CD8-positive, alpha-beta memory T cell (primary cell): ENCODE measurements around the gene OSTC. TPM values are rescaled to one million over a fixed set of nuclear protein-coding genes. Genes with fewer than 3 reads are reported as not detected.

Source experiments
- CTCF ChIA-PET: fragments of 350-600 bp; sonication (Branson Sonifier 250); formaldehyde crosslinking; loops from one replicate; lab custom pipeline; 2021; ENCODE audit warnings: antibody characterized with exemption; lab: Charles Lee
- POLR2A ChIA-PET: fragments of 350-600 bp; sonication (Branson Sonifier 250); formaldehyde crosslinking; loops from one replicate; lab custom pipeline; 2021; ENCODE audit warnings: antibody characterized with exemption; lab: Charles Lee
- DNase-seq, 5 donors: peaks; one replicate each; pipeline versions ENCODE4 v3.0.0 to v3.0.0-alpha.2; 2020 to 2022; ENCODE audit warnings: mixed read lengths in 1 of 5
- H3K27ac ChIP-seq: one replicate; pipeline ENCODE4 v1.7.0; 2013; ENCODE audit warnings: low read depth, mild to moderate bottlenecking, low read length, moderate library complexity
- H3K27me3 ChIP-seq: 2 replicates; pipeline ENCODE4 v1.7.0; 2013; ENCODE audit warnings: low read length, mild to moderate bottlenecking; ENCODE audit not compliant: insufficient read depth, poor library complexity, severe bottlenecking
- H3K36me3 ChIP-seq: 2 replicates; pipeline ENCODE4 v1.7.0; 2013; ENCODE audit warnings: mild to moderate bottlenecking, low read length, moderate library complexity; ENCODE audit not compliant: insufficient read depth
- H3K4me1 ChIP-seq: 2 replicates; pipeline ENCODE4 v1.7.0; 2013; ENCODE audit warnings: mild to moderate bottlenecking, low read length, moderate library complexity; ENCODE audit not compliant: insufficient read depth
- H3K4me3 ChIP-seq: 2 replicates; pipeline ENCODE4 v1.7.0; 2013; ENCODE audit warnings: mild to moderate bottlenecking, low read length
- H3K9me3 ChIP-seq: 2 replicates; pipeline ENCODE4 v1.7.0; 2013; ENCODE audit warnings: mild to moderate bottlenecking, low read length
- H3K27ac Mint-ChIP-seq, 8 donors: one replicate each; pipeline ENCODE4 v1.8.0; 2020 to 2021; ENCODE audit warnings: mixed read lengths in 8 of 8, mild to moderate bottlenecking in 6 of 8, inconsistent platforms in 3 of 8, moderate library complexity in 3 of 8
- H3K27me3 Mint-ChIP-seq, 2 donors: one replicate each; pipeline ENCODE4 v1.8.0; 2020 to 2021; ENCODE audit warnings: mixed read lengths in 2 of 2, mild to moderate bottlenecking in 1 of 2, moderate library complexity in 1 of 2
- H3K36me3 Mint-ChIP-seq, 3 donors: one replicate each; pipeline ENCODE4 v1.8.0; 2020 to 2021; ENCODE audit warnings: mixed read lengths in 3 of 3, inconsistent platforms in 1 of 3, mild to moderate bottlenecking in 1 of 3
- H3K4me1 Mint-ChIP-seq, 3 donors: one replicate each; pipeline ENCODE4 v1.8.0; 2020 to 2021; ENCODE audit warnings: mixed read lengths in 3 of 3, inconsistent platforms in 1 of 3, mild to moderate bottlenecking in 1 of 3
- H3K4me3 Mint-ChIP-seq, 7 donors: one replicate each; pipeline ENCODE4 v1.8.0; 2020 to 2021; ENCODE audit warnings: mixed read lengths in 7 of 7, mild to moderate bottlenecking in 6 of 7, moderate library complexity in 4 of 7, inconsistent platforms in 2 of 7
- H3K9me3 Mint-ChIP-seq, 5 donors: one replicate each; pipeline ENCODE4 v1.8.0; 2020 to 2022; ENCODE audit warnings: mixed read lengths in 5 of 5, mild to moderate bottlenecking in 3 of 5, moderate library complexity in 2 of 5, inconsistent platforms in 1 of 5
- polyA plus RNA-seq: library from polyadenylated mRNA; unstranded; fragments of 300-500 nt; fragmentation: Illumina TruSeq; gene quantifications from one replicate; pipeline ENCODE4 v1.2.3, GENCODE V29; 2021
- total RNA-seq, 2 experiments: library from RNA; stranded (reverse); gene quantifications; one replicate each; pipeline ENCODE4 v1.2.3, GENCODE V29; 2021

OSTC gene
- total RNA-seq (10 to 100 TPM; 90.8 to 93.1 TPM), polyA plus RNA-seq (154 TPM)

GRCh38 chr4:108650212-108651013 lies at the start of gene OSTC:
TSS of gene OSTC (plus strand) at chr4:108650599. CDS start at chr4:108650656, 57 bp downstream.
- Histone ChIP-seq H3K4me3 (peak within 1 kb of the TSS; percentile 90), H3K9me3 (no peaks in the 10 kb centered on the region), H3K36me3 (no peaks in the 10 kb centered on the region), H3K27ac (peak within 1 kb of the TSS; percentile 94), H3K27me3 (no peaks in the 10 kb centered on the region), H3K4me1 (peaks cover 14% of the 10 kb centered on the region)
- H3K9me3 Mint-ChIP-seq, result no peaks in the 10 kb centered on the region
- ChIA-PET POLR2A (interaction anchor here (3.0 kb wide), 1 partner anchor 29 kb away, joined by 20 read pairs; the partner anchor contains the start of gene RPL34), CTCF (interaction anchor here (0.6 to 1.6 kb wide), 4 partner anchors 12 to 63 kb away, joined by 3 read pairs; partner anchors contain the start of gene RPL34)
- peaks cover 0 to 18% (median 9%) of the 10 kb centered on the region in 3 donors for H3K36me3 Mint-ChIP-seq
- peaks cover 36 to 51% (median 46%) of the 10 kb centered on the region in 3 donors for H3K4me1 Mint-ChIP-seq
- peak within 1 kb of the TSS; percentile 96 to 100 (median 98) for H3K27ac Mint-ChIP-seq
- peak within 1 kb of the TSS; percentile 94 to 99 (median 98) for H3K4me3 Mint-ChIP-seq
- H3K27me3 Mint-ChIP-seq, result no peaks in the 10 kb centered on the region
- DNase-seq, result peak; percentile 90 to 94 (median 91)

GRCh38 chr4:108601106-108601505 lies 49.3 kb upstream of the OSTC start:
- POLR2A ChIA-PET, result no interaction called here
- CTCF ChIA-PET, result interaction anchor here (0.7 kb wide), 1 partner anchor 1377 kb away, joined by 3 read pairs; no protein-coding TSS in a partner anchor

GRCh38 chr4:108601532-108601931 lies 48.9 kb upstream of the OSTC start:
- Mint-ChIP-seq H3K27ac (peak overlapping the region in 6 of 8 donors; percentile 2 to 89 (median 69)), H3K4me3 (peak overlapping the region in 3 of 7 donors; percentile 1 to 59 (median 33)), H3K9me3 (no peaks in the 10 kb centered on the region), H3K36me3 (peaks cover 2 to 8% (median 5%) of the 10 kb centered on the region in 3 donors), H3K4me1 (peaks cover 13 to 14% (median 14%) of the 10 kb centered on the region in 3 donors), H3K27me3 (no peaks in the 10 kb centered on the region)
- ChIA-PET POLR2A (no interaction called here), CTCF (interaction anchor here (0.7 kb wide), 1 partner anchor 1377 kb away, joined by 3 read pairs; no protein-coding TSS in a partner anchor)
- peak in 1 of 5 donors; percentile 21 for DNase-seq
- no peaks in the 10 kb centered on the region for H3K36me3 ChIP-seq
- no peak overlapping the region for H3K4me3 ChIP-seq
- H3K27ac ChIP-seq, result no peak overlapping the region
- peaks cover 16% of the 10 kb centered on the region for H3K4me1 ChIP-seq
- no peaks in the 10 kb centered on the region for H3K9me3 ChIP-seq
- H3K27me3 ChIP-seq, result no peaks in the 10 kb centered on the region

More at GRCh38 chr4:108601106-108601505, 49.3 kb upstream of the OSTC start:
- no peaks in the 10 kb centered on the region for H3K9me3 ChIP-seq
- peaks cover 2 to 6% (median 3%) of the 10 kb centered on the region in 3 donors for H3K36me3 Mint-ChIP-seq
- H3K4me3 ChIP-seq, result no peak overlapping the region
- H3K27me3 ChIP-seq, result no peaks in the 10 kb centered on the region
- peak overlapping the region in 7 of 8 donors; percentile 31 to 89 (median 64) for H3K27ac Mint-ChIP-seq
- H3K4me3 Mint-ChIP-seq, result peak overlapping the region in 2 of 7 donors; percentile 39 to 59
- H3K9me3 Mint-ChIP-seq, result no peaks in the 10 kb centered on the region
- peaks cover 16% of the 10 kb centered on the region for H3K4me1 ChIP-seq
- H3K36me3 ChIP-seq, result no peaks in the 10 kb centered on the region
- no peak overlapping the region for H3K27ac ChIP-seq
- no peaks in the 10 kb centered on the region for H3K27me3 Mint-ChIP-seq
- DNase-seq, result no peak
- H3K4me1 Mint-ChIP-seq, result peaks cover 13 to 14% (median 14%) of the 10 kb centered on the region in 3 donors

- peak overlapping the region in 2 of 8 donors; percentile 2 to 60 for H3K27ac Mint-ChIP-seq
- POLR2A ChIA-PET, result no interaction called here
- H3K9me3 Mint-ChIP-seq, result no peaks in the 10 kb centered on the region
- H3K27ac ChIP-seq, result no peak overlapping the region
- H3K4me1 Mint-ChIP-seq, result peaks cover 13 to 14% (median 14%) of the 10 kb centered on the region in 3 donors
- H3K27me3 Mint-ChIP-seq, result no peaks in the 10 kb centered on the region
- no peak overlapping the region for H3K4me3 Mint-ChIP-seq
- no peak for DNase-seq
- H3K4me3 ChIP-seq, result no peak overlapping the region
- peaks cover 16% of the 10 kb centered on the region for H3K4me1 ChIP-seq
- CTCF ChIA-PET, result no interaction called here
- H3K9me3 ChIP-seq, result no peaks in the 10 kb centered on the region
- H3K36me3 ChIP-seq, result no peaks in the 10 kb centered on the region
- H3K36me3 Mint-ChIP-seq, result peaks cover 5 to 12% (median 10%) of the 10 kb centered on the region in 3 donors
- H3K27me3 ChIP-seq, result no peaks in the 10 kb centered on the region
Observed at GRCh38 chr4:108602163-108602562, 48.2 kb upstream of the OSTC start.

GRCh38 chr4:108607079-108607815 lies 43.2 kb upstream of the OSTC start:
- Histone ChIP-seq H3K4me1 (peaks cover 2% of the 10 kb centered on the region), H3K4me3 (no peak overlapping the region), H3K27me3 (no peaks in the 10 kb centered on the region), H3K9me3 (no peaks in the 10 kb centered on the region), H3K36me3 (no peaks in the 10 kb centered on the region), H3K27ac (no peak overlapping the region)
- Mint-ChIP-seq H3K36me3 (peaks cover 8 to 14% (median 11%) of the 10 kb centered on the region in 3 donors), H3K9me3 (no peaks in the 10 kb centered on the region), H3K4me3 (no peak overlapping the region), H3K27ac (no peak overlapping the region), H3K27me3 (peaks cover 0 to 1% of the 10 kb centered on the region in 2 donors), H3K4me1 (no peaks in the 10 kb centered on the region)
- no peak for DNase-seq
- CTCF ChIA-PET, result no interaction called here
- POLR2A ChIA-PET, result no interaction called here

GRCh38 chr4:108611365-108611764 lies 39.0 kb upstream of the OSTC start:
- Mint-ChIP-seq H3K27ac (no peak overlapping the region), H3K9me3 (peaks cover 0 to 11% (median 3%) of the 10 kb centered on the region in 5 donors), H3K27me3 (peaks cover 0 to 1% of the 10 kb centered on the region in 2 donors), H3K4me1 (no peaks in the 10 kb centered on the region), H3K36me3 (peaks cover 11 to 28% (median 15%) of the 10 kb centered on the region in 3 donors), H3K4me3 (no peak overlapping the region)
- H3K36me3 ChIP-seq, result no peaks in the 10 kb centered on the region
- ChIA-PET CTCF (no interaction called here), POLR2A (interaction anchor here (0.7 kb wide), 1 partner anchor 9 kb away, joined by 4 read pairs; no protein-coding TSS in a partner anchor)
- no peak overlapping the region for H3K4me3 ChIP-seq
- H3K4me1 ChIP-seq, result no peaks in the 10 kb centered on the region
- H3K9me3 ChIP-seq, result no peaks in the 10 kb centered on the region
- H3K27me3 ChIP-seq, result no peaks in the 10 kb centered on the region
- DNase-seq, result no peak
- no peak overlapping the region for H3K27ac ChIP-seq

GRCh38 chr4:108612365-108612764 lies 38.0 kb upstream of the OSTC start:
- no peaks in the 10 kb centered on the region for H3K27me3 ChIP-seq
- H3K9me3 ChIP-seq, result no peaks in the 10 kb centered on the region
- no peaks in the 10 kb centered on the region for H3K4me1 Mint-ChIP-seq
- POLR2A ChIA-PET, result no interaction called here
- no peak overlapping the region for H3K27ac ChIP-seq
- no peak overlapping the region for H3K4me3 ChIP-seq
- no peak for DNase-seq
- peaks cover 8 to 23% (median 15%) of the 10 kb centered on the region in 3 donors for H3K36me3 Mint-ChIP-seq
- H3K27ac Mint-ChIP-seq, result no peak overlapping the region
- H3K4me1 ChIP-seq, result no peaks in the 10 kb centered on the region
- H3K36me3 ChIP-seq, result no peaks in the 10 kb centered on the region
- H3K9me3 Mint-ChIP-seq, result peaks cover 0 to 11% (median 4%) of the 10 kb centered on the region in 5 donors
- peaks cover 0 to 1% of the 10 kb centered on the region in 2 donors for H3K27me3 Mint-ChIP-seq
- CTCF ChIA-PET, result no interaction called here
- no peak overlapping the region for H3K4me3 Mint-ChIP-seq
